DMS153 treated with DMSO at 0.1 percent for 48 hours (cell line): ENCODE results near the gene SLC7A6OS.
A peak's percentile ranks its signal among the peaks of the same experiment; 100 is the strongest.

Source experiments
- DNase-seq: peaks from one replicate; lab custom pipeline; 2025; ENCODE audit not compliant: unreplicated experiment; lab: John Stamatoyannopoulos, UW

SLC7A6OS gene

DNA sequence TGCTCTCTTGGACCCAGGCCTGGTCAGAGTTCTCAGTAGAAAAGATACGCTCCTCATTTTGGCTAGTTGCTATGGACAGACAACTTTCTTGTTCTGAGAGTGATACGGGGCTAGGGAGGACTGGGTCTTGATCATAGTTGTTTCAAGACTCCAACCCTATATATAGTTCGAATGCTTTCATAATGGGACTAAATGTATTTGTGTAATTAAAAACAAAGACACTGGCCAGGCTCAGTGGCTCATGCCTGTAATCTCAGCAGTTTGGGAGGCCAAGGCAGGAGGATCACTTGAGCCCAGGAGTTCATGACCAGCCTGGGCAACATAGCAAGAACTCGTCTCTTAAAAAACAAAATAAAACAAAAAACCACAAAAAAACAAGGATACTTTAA lies 28.7 kb downstream of the SLC7A6OS start:
- no peak for DNase-seq

DNA sequence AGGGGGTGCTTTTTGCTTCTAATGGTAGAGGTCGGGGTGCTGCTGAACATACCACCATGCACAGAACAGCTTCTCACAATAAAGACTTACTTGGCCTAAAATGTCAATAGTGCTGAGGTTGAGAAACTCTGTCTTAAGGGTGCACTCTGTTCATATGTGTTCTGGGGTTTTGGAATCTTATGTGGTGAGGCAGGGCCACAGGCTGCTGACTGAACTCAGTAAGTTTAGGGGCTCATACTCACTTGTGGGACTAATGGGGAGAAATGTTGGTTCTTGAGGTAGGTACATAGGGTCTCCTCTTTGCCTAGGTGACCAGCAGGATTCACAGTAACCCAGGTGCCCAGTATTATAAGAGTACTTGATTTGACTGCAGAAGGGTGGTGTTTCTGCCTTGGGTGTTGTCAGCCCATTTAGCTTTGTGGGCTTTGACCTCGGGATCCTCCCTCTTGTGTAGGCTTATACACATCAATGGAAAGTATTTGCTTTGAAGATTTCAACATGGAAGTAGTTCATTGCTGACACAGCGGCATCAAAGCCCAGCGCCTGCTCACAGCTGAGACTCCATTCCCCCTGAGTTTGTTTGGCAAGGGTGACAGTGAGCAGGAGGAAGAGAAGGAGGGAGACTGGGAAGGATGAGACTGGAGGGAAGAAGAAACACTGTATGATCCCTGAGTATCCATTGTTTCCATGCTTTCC lies 29.2 kb downstream of the SLC7A6OS start:
- DNase-seq, result no peak

DNA sequence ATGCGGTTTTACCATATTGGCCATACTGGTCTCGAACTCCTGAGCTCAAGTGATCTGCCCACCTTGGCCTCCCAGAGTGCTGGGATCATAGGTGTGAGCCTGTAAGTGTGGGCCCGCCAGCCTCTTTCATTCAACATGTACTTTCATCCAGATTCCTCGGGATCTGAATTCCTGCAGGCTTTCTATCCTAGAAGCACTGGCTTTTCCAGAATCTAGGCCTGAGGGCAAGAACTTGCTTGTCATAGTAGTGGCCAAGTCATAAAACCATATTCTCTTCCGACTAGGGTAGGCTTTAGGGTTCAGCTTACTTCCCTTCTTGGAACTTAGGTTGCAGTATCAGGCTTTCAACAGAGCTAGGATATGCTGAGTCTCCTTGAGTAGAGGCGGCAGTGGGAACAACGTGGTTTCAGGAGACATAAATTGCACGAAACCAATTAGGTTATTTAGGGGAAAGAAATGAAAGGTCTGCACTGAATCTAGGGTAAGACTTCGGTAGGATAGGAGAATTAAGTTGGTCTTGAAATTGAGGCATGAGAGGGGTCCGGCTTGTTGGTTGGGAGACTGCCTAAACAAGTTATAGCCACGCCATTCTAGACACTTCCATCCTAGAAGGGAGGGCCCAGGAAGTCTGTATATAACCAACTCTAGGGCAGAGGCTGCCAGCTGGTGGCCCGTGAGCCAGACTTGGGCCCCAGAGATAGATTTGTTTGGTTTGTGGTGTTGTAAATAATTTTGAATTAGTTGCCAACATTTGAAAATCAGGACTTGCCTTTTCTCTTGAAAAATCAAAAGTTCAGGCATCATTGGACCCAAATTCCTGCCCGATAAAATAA lies 30.8 kb downstream of the SLC7A6OS start:
- DNase-seq, result no peak

DNA sequence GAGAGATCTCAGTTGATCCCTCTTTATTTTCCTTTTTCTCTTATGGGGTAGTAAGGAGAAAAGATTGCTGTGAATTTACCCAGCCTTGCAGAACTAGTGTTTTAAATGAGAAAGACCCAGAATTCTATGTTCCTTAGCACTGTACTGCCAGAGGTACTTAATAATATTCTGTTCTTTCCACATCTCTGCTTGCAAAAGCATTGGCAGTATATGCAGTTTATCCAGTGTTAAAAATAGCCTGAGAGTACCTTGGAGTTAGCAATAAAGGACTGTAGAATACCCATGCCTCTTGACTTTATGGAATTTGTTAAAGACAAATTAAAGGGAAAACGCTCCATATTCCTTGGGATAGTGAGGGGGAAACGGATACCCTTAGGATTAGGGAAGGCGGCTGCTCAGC lies 34.5 kb downstream of the SLC7A6OS start:
- no peak for DNase-seq

DNA sequence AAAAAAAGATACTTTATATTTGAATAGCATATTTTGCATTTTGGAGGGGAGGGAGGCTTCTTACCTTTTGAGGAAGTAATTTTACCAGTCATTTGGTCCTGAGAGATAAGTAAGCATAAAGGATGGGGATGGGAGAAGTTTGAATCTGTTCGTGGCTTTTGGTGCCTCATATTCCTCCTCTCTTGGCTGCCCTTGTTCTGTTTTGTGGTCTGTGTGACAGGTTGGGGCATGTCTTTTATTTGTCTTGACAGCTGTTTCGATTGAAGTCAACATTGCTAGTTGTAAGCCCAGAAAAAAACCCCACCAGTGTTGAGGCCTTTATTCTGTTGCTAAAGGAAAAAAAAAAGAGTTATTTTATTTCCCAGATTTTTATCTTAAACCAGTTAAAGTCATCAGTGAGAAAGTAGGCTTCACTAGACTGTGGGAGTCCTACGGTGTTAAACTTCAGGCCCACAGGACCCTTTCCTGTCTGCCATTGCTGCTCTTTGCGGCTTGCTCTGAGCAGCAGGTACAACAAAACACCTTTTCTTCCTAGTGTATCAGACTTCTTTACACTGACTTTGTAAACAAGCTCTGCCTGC lies 35.0 kb downstream of the SLC7A6OS start:
- peak; percentile 52 for DNase-seq

DNA sequence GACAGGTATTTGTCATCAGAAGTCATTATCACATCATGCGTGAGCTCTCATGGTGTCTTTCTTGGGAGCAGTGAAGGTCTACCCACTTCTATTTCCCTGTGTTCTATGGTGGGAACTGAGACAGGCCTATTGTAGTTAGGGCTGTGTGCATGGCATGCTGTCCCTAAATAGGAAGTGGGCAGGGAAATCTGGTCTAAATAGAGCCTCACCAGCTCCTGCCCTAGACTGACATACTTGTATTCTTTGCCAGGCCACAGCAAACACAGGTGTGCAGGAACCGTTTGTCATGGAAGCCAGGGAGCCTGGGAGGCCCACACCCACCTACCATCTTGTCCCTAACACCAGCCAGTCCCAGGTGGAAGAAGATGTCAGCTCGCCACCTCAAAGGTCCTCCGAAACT lies 36.3 kb downstream of the SLC7A6OS start:
- no peak for DNase-seq

DNA sequence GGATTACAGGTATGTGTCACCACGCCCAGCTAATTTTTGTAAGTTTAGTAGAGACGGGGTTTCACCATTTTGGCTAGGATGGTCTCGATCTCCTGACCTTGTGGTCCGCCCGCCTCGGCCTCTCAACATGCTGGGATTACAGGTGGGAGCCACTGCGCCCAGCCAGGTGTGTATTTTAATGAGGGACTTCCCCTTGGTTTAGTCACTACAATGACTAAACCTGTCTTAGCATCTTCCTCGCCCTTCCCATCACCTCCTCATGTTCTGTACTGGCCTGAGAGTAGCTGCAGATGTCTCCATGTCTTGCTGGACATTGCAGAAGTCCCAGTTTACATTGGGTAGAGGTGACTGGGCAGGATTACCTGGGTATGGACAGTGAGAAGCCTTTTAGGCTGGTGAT lies 36.9 kb downstream of the SLC7A6OS start:
- no peak for DNase-seq

DNA sequence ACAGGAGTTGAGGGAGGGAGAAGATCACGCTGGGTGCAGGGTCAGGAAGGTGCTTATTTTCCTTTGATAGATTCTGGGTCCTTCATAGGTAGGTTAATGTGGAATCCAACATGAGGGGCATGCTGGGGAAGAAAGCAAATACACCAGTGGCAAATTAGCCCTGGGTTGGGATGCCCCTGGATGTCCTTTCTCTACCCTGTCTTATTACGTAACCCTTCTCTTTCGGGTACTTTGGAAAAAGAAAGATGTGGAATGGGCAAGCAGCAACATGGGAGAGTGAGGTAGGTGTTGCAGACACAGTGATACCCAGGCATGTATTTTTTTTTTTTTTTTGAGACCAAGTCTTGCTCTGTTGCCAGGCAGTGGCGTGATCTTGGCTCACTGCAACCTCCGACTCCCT lies 37.3 kb downstream of the SLC7A6OS start:
- DNase-seq, result no peak

DNA sequence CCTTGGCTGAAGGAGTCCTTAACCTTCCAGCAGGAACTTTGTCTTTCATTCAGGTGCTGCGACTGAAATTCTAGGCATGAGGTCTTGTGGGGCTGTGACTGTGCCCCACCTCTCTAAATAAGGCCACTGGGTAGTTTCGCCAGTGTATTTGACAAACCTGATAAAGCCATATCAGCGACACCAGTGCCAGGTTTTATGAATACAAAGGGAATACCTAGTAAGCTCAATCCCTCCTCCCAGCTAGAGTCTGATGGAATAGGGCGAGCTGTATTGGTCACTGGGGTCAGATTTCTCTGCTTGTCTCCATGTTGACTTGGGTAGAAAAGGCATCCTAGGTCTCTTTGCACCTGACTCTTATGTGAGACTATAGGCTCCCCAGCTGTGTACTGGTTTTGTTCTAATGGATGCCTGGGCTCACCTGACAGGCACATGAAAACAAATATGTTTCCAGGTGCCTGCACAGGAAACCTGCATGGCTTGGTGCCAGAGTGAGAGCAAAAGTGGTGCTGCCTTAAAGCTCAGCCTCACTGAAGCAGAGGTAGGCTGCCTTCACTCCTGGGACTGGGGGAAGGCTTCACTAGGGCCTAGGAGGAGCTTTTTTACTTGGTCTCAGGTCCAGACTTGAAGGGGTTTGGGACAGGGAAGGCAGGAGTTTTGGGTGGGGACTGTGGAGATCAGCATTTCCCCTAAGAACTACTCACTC lies 38.1 kb downstream of the SLC7A6OS start:
- DNase-seq, result peak; percentile 79

DNA sequence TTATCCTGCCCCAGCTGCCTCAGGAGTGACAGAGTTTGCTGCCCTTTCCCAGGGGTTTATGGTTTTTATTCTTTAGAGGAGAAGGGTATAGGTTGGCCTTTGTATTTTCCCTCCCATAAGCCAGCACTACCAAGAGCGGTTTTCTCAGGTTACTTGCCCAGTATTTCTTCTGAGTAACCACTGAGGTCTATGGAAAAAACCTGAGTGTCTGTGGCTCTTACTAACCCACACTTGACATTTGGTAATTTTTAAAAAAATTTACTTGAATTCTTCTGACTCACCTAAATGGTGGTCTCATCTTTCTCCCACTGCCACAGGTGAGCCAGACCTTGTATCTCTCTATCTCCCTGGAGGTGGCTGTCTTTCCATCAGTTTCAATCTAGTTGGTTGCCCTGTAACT lies 40.4 kb downstream of the SLC7A6OS start:
- no peak for DNase-seq

DNA sequence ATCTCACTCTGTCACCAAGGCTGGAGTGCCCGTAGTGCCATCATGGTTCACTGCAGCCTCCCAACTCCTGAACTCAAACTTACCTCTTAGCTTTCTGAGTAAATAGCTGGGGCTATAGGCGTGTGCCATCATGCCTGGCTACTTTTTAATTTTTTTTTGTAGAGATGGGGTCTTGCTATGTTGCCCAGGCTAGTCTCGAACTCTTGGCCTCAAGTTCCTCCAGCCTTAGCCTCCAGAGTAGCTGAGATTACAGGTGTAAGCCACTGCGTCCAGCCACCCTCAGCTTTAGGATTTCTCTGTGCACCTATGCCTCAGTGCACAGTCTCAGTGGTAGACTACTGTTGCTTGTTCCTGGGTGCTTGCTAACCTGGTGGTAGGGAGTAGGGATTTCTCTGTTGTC lies 41.0 kb downstream of the SLC7A6OS start:
- DNase-seq, result no peak

DNA sequence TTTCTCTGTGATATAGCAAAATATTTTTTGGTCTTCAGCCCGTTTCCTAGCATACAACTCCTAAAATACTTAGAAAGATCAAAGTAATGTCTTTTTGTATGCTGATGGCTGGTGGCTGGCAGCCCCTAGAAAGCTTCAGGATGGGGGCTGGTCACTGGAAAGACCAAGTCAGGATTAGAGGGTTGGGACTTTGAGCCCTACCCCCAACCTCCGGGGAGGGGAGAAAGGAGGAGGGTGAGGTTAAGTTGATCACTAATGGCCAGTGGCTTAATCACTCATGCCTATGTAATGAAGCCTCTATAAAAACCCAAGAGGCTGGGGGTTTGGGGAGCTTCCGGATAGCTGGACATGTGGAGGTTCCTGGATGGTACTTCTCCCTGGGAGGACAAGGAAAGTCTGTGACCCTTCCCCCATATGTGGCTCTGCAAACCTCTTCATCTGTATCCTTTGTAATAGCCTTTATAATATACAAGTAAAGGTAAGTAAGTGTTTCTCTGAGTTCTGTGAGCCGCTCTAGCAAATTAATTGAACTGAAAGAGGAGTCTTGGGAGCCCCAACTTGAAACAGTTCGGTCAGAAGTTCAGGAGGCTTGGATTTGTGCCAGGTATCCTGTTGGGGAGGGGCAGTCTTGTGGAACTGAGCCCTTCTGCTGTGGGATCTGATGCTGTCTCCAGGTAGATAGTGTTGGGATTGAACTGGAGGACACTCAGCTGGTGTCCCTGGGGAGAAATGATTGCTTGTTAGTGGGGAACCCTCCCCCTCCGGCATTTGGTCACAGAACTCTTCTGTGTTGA lies 42.9 kb downstream of the SLC7A6OS start:
- DNase-seq, result peak; percentile 19

DNA sequence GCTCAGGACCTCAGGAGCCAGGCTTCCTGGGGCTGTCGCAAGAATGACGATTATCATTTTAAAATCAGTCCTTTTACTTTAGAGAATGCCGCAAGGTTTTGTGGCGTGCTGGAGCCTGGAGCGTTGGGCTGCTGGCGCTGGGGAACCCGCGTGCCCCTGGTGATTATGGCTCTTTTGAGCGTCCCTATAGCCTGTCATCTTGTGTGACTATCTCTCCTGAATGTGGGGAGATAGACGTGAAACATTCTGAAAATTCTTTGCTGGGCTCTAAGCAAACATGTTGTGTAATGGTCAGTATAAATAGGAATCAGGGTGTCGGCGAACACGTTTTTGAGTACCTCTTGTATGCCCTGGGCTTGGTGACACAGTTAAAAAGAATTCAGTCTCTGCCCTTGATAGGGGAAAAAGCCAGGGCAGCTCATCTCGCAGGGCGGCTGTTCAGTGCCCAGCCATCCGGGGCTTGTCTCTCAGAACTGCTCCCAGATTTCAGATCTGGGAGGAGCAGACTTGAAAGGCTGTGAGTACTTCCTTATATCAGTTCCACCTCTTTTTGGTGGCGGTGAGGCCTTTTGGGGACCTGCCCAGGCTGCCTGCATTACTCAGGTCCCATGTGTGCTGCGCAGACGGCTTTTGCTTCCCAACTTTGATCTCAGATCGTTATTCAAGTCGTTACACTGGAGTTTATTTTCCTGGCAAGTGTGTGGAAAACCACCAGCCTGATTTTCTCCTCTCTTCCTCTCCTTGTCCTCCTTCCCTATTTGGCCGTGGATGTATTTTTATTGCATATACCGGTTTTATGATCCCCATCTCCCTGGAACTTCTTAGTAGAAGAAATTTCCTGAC lies 45.4 kb downstream of the SLC7A6OS start:
- no peak for DNase-seq

DNA sequence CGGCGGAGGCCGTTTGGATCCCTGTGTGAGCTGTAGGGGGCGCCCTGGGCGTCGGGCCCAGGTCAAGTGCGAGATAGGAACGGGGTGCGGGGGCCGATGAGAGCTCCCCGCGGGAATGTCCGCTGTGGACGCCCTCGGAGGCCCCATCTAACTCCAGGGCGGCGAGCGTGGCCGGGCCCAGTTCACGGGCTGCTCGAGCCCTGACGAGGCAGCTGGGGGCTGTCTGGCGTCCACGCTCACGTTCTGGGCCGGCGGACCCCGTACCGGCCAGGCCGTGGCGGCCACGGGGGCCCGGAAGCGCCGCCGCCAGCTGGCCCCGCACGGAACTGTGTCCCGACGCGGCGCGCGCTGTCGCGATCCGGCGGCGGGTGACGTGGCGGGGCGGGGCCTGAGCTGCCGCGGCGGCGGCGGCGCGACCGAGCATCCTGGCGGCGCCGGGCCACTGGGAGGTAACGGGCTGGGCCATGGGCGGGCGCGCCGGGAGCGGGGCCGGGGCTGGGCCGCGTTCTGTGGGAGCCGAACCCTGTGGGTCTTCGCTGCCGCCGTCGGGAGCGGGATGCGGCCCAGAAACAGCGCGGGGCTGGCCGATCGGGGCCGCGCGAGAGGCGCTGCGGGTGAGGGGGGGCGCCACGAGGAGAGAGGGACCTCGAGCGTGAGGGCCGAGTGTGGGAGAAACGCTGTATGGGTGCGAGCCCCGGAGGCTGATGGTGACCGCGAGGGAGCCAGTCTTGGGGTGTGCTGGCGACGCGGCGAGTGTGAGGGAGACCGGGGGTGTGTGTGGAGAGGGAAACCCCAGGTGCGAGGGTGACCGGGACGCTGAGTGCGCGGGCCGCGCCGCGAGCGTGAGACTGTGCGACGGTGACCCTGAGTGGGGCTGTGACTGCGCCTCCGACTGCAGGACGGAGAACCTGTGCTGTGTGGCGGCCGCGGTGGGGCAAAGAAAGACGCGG lies 46.3 kb downstream of the SLC7A6OS start, which contains the start of gene SLC7A6:
Gene SLC7A6, plus strand, starts transcription at position 399 of the 950 bp plus-strand sequence. CDS start 10,201 bp downstream, outside the sequence.
- DNase-seq, result peak; percentile 57

DNA sequence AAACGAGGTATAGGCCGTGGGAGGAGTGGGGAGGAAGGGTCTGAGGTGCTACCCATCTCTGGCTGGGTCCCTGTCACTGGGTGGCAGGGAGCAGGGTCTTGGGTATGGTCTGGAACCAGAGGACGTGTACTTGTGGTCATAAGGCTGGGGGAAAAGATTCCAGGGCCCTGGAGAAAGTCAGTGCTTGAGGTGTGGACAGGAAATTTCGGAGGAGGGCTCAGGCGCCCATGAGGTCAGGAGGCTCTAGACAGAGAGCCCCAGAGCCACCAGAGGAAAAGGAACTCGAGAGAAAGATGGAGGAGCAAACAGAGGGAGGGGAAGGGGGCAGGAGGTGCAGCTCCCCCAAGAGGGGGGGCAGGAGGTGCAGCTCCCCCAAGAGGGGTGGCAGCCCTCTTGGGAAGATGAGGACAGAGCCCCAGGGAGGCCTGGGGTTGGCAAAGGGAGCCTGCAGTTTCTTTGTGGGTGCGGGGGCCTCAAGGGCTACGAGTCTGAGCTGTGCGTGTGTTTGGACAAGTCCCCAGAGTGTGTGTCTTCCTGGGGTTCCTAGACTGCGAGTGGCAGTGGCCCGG lies 47.1 kb downstream of the SLC7A6OS start:
- no peak for DNase-seq

DNA sequence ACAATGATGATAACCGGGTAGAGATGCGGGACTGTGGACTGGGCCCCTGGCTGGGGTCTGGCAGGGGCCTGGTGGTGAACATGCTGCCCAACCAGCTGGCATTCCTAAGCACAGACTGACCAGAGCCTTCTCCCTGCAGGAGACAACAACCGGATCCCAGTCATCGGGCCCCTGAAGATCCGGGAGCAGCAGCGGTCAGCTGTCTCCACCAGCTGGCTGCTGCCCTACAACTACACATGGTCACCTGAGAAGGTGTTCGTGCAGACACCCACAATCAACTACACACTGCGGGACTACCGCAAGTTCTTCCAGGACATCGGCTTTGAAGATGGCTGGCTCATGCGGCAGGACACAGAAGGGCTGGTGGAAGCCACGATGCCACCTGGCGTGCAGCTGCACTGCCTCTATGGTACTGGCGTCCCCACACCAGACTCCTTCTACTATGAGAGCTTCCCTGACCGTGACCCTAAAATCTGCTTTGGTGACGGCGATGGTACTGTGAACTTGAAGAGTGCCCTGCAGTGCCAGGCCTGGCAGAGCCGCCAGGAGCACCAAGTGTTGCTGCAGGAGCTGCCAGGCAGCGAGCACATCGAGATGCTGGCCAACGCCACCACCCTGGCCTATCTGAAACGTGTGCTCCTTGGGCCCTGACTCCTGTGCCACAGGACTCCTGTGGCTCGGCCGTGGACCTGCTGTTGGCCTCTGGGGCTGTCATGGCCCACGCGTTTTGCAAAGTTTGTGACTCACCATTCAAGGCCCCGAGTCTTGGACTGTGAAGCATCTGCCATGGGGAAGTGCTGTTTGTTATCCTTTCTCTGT lies 51.5 kb downstream of the SLC7A6OS start:
- DNase-seq, result no peak
